Germinal center (tissue), 1 donor: Measurements from ENCODE around the gene CCDC144A.
"Not testable (repeated sequence)": the region's sequence is repeated elsewhere in the genome, so short reads cannot be mapped to it uniquely, and the experiment has no call there.

ENCODE experiments used
- DNase-seq: peaks from one replicate; pipeline ENCODE4 v3.0.0; 2012; ENCODE audit warnings: mixed read lengths, low spot score

CCDC144A gene

GRCh38 chr17:16820161-16820877 is 130.3 kb downstream of the CCDC144A start:
- DNase-seq = no peak

- no peak for DNase-seq
These were observed 131.0 kb downstream of the CCDC144A start for GRCh38 chr17:16820979-16821543.

DNA sequence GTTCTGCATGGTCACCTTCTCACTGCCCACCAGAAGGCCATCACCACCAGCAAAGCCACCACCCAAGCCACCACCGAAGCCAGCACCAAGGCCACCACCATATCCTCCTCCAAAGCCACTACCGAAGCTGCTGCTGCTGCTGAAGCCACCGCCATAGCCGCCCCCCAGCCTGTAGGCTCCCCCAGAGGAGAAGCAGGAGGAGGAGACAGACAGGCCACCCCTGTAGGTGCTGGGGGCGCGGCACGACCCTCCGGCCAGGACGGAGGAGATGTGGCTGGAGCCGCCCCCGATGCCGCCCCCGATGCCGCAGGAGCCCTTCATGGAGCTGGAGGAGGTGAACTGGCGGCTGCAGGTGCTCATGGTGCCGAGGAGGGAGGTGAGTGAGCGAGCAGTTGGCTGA is 132.1 kb downstream of the CCDC144A start:
- DNase-seq = not testable (repeated sequence)

- not testable (repeated sequence) for DNase-seq
These were observed 133.8 kb downstream of the CCDC144A start for GRCh38 chr17:16823768-16824406.
